Measurements from ENCODE around the gene RTN4IP1. TPM values are rescaled to one million over a fixed set of nuclear protein-coding genes. Genes with fewer than 3 reads are reported as not detected.

RTN4IP1 gene
- total and polyA plus RNA-seq, 2 of the 13 experiments (the other 11 are each of a cell fraction or from before 2014, with no cell fraction given): 5.5 to 17.2 TPM

DNA sequence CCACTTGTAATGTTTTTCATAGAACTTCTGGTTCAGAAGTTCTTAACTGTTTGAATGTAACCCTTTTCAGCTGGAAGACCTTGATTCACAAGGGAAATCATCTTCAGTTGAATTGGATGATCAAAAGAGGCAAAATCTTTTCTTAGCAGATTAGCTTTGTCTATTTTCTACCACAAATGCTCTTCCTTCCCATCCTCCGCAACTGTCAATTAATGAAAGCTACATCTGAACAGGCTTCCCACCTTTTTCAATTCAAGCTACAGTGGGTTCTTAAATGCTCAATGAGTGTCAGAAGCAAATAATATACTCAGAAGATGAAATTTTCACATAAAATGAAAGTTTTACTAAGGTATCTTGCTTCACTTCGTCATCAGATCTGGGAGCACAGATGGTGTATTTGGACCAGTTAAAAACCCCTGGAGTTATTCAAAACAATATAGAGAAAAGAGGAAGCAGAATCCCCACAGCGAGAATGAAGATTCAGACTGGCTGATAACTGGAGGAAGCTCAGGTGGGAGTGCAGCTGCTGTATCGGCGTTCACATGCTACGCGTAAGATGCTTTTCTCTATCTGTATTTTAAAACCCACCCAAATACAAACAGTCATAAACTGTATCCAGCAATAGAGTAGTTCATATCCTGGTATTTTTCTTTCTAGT lies 19.5 kb upstream of the RTN4IP1 start (continued):
- TF ChIP-seq, protein P1, sequence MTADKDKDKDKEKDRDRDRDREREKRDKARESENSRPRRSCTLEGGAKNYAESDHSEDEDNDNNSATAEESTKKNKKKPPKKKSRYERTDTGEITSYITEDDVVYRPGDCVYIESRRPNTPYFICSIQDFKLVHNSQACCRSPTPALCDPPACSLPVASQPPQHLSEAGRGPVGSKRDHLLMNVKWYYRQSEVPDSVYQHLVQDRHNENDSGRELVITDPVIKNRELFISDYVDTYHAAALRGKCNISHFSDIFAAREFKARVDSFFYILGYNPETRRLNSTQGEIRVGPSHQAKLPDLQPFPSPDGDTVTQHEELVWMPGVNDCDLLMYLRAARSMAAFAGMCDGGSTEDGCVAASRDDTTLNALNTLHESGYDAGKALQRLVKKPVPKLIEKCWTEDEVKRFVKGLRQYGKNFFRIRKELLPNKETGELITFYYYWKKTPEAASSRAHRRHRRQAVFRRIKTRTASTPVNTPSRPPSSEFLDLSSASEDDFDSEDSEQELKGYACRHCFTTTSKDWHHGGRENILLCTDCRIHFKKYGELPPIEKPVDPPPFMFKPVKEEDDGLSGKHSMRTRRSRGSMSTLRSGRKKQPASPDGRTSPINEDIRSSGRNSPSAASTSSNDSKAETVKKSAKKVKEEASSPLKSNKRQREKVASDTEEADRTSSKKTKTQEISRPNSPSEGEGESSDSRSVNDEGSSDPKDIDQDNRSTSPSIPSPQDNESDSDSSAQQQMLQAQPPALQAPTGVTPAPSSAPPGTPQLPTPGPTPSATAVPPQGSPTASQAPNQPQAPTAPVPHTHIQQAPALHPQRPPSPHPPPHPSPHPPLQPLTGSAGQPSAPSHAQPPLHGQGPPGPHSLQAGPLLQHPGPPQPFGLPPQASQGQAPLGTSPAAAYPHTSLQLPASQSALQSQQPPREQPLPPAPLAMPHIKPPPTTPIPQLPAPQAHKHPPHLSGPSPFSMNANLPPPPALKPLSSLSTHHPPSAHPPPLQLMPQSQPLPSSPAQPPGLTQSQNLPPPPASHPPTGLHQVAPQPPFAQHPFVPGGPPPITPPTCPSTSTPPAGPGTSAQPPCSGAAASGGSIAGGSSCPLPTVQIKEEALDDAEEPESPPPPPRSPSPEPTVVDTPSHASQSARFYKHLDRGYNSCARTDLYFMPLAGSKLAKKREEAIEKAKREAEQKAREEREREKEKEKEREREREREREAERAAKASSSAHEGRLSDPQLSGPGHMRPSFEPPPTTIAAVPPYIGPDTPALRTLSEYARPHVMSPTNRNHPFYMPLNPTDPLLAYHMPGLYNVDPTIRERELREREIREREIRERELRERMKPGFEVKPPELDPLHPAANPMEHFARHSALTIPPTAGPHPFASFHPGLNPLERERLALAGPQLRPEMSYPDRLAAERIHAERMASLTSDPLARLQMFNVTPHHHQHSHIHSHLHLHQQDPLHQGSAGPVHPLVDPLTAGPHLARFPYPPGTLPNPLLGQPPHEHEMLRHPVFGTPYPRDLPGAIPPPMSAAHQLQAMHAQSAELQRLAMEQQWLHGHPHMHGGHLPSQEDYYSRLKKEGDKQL (CRISPR knock-in tag; IDR thresholded peaks at IDR 0.05; ENCODE audit: low read depth): no peak
- TF ChIP-seq ZNF570 (CRISPR knock-in tag; IDR thresholded peaks at IDR 0.05; ENCODE audit: borderline replicate concordance): no peak
- TF ChIP-seq KLF13 (CRISPR knock-in tag; IDR thresholded peaks at IDR 0.05): no peak
- no peak for TF ChIP-seq NFATC3 (CRISPR knock-in tag; IDR thresholded peaks at IDR 0.05)
- TF ChIP-seq, protein P2, sequence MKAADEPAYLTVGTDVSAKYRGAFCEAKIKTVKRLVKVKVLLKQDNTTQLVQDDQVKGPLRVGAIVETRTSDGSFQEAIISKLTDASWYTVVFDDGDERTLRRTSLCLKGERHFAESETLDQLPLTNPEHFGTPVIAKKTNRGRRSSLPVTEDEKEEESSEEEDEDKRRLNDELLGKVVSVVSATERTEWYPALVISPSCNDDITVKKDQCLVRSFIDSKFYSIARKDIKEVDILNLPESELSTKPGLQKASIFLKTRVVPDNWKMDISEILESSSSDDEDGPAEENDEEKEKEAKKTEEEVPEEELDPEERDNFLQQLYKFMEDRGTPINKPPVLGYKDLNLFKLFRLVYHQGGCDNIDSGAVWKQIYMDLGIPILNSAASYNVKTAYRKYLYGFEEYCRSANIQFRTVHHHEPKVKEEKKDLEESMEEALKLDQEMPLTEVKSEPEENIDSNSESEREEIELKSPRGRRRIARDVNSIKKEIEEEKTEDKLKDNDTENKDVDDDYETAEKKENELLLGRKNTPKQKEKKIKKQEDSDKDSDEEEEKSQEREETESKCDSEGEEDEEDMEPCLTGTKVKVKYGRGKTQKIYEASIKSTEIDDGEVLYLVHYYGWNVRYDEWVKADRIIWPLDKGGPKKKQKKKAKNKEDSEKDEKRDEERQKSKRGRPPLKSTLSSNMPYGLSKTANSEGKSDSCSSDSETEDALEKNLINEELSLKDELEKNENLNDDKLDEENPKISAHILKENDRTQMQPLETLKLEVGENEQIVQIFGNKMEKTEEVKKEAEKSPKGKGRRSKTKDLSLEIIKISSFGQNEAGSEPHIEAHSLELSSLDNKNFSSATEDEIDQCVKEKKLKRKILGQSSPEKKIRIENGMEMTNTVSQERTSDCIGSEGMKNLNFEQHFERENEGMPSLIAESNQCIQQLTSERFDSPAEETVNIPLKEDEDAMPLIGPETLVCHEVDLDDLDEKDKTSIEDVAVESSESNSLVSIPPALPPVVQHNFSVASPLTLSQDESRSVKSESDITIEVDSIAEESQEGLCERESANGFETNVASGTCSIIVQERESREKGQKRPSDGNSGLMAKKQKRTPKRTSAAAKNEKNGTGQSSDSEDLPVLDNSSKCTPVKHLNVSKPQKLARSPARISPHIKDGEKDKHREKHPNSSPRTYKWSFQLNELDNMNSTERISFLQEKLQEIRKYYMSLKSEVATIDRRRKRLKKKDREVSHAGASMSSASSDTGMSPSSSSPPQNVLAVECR (CRISPR knock-in tag; IDR thresholded peaks at IDR 0.05; ENCODE audit: borderline replicate concordance): no peak

Measured in HepG2 (cell line).